Measurements from ENCODE around the gene CD300C.
"Not testable (repeated sequence)": the region's sequence is repeated elsewhere in the genome, so short reads cannot be mapped to it uniquely, and the experiment has no call there.

Gene CD300C

GRCh38 chr17:74574489-74575142, 28.7 kb upstream of the CD300C start:
- Histone ChIP-seq H3K4me2 (no peak overlapping the region), H3K27ac (no peak overlapping the region), H3K27me3 (no peaks in the 10 kb centered on the region), H3K9ac (no peak overlapping the region), H4K20me1 (no peaks in the 10 kb centered on the region), H3K9me3 (no peaks in the 10 kb centered on the region), H3K4me3 (no peak overlapping the region), H3K36me3 (no peaks in the 10 kb centered on the region), H3K4me1 (peaks cover 7% of the 10 kb centered on the region)
- no peak for TF ChIP-seq Cebpa-rat (IDR thresholded peaks at IDR 0.05)

GRCh38 chr17:74573635-74574034, 27.7 kb upstream of the CD300C start:
- H3K9ac ChIP-seq, H3K27ac ChIP-seq, H3K36me3 ChIP-seq, H3K4me1 ChIP-seq, H3K4me3 ChIP-seq, H3K9me3 ChIP-seq, H4K20me1 ChIP-seq, H3K27me3 ChIP-seq, H3K4me2 ChIP-seq: not testable (repeated sequence)

DNA sequence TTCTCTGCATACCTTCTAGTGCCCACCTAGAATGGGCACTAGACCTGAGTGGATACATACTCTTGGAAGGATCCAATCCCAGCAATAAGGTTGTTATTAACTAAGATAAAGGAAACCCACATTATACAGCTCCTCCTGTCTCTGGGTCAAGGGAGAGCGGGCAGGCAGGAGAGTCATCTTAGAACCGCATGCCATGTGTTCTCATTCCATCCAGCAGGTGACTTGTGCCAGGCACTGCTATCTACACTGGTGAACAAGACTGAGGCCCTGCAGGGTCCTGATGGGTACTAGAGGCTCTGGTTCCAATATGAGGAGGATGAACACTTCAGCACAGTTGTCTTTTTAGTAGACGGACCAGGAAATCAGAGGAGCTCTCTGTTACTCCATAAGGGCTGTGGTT, 27.3 kb upstream of the CD300C start:
- no peaks in the 10 kb centered on the region for H3K4me1 ChIP-seq
- no peak for TF ChIP-seq Cebpa-rat (IDR thresholded peaks at IDR 0.05)
- no peaks in the 10 kb centered on the region for H4K20me1 ChIP-seq
- H3K4me3 ChIP-seq: no peak overlapping the region
- H3K27ac ChIP-seq: no peak overlapping the region
- no peak overlapping the region for H3K9ac ChIP-seq
- H3K4me2 ChIP-seq: no peak overlapping the region
- H3K36me3 ChIP-seq: no peaks in the 10 kb centered on the region
- H3K27me3 ChIP-seq: no peaks in the 10 kb centered on the region
- no peaks in the 10 kb centered on the region for H3K9me3 ChIP-seq

GRCh38 chr17:74571621-74572270, 25.8 kb upstream of the CD300C start:
- Histone ChIP-seq H3K9ac (no peak overlapping the region), H4K20me1 (no peaks in the 10 kb centered on the region), H3K27ac (no peak overlapping the region), H3K27me3 (no peaks in the 10 kb centered on the region), H3K36me3 (no peaks in the 10 kb centered on the region), H3K4me3 (no peak overlapping the region), H3K4me1 (no peaks in the 10 kb centered on the region), H3K4me2 (no peak overlapping the region), H3K9me3 (no peaks in the 10 kb centered on the region)
- TF ChIP-seq Cebpa-rat (IDR thresholded peaks at IDR 0.05): no peak

GRCh38 chr17:74569020-74570003, 23.4 kb upstream of the CD300C start:
- Histone ChIP-seq H3K9ac (no peak overlapping the region), H3K27ac (no peak overlapping the region), H3K4me2 (no peak overlapping the region), H3K4me1 (no peaks in the 10 kb centered on the region), H4K20me1 (no peaks in the 10 kb centered on the region), H3K27me3 (no peaks in the 10 kb centered on the region), H3K36me3 (no peaks in the 10 kb centered on the region), H3K4me3 (no peak overlapping the region), H3K9me3 (no peaks in the 10 kb centered on the region)
- no peak for TF ChIP-seq Cebpa-rat (IDR thresholded peaks at IDR 0.05)

GRCh38 chr17:74568106-74568873, 22.4 kb upstream of the CD300C start:
- no peak for TF ChIP-seq Cebpa-rat (IDR thresholded peaks at IDR 0.05)
- H4K20me1 ChIP-seq: no peaks in the 10 kb centered on the region
- H3K4me2 ChIP-seq: no peak overlapping the region
- H3K27me3 ChIP-seq: no peaks in the 10 kb centered on the region
- no peaks in the 10 kb centered on the region for H3K4me1 ChIP-seq
- H3K9me3 ChIP-seq: no peaks in the 10 kb centered on the region
- H3K27ac ChIP-seq: no peak overlapping the region
- no peaks in the 10 kb centered on the region for H3K36me3 ChIP-seq
- H3K9ac ChIP-seq: no peak overlapping the region
- no peak overlapping the region for H3K4me3 ChIP-seq

- H3K4me2 ChIP-seq: no peak within 1 kb of the TSS
- no peak within 1 kb of the TSS for H3K4me3 ChIP-seq
- no peaks in the 10 kb centered on the region for H3K36me3 ChIP-seq
- TF ChIP-seq Cebpa-rat (IDR thresholded peaks at IDR 0.05): no peak
- no peak within 1 kb of the TSS for H3K9ac ChIP-seq
- H3K9me3 ChIP-seq: no peaks in the 10 kb centered on the region
- H3K4me1 ChIP-seq: no peaks in the 10 kb centered on the region
- no peaks in the 10 kb centered on the region for H4K20me1 ChIP-seq
- no peak within 1 kb of the TSS for H3K27ac ChIP-seq
- no peaks in the 10 kb centered on the region for H3K27me3 ChIP-seq
Measured at GRCh38 chr17:74567397-74567796, 21.5 kb upstream of the CD300C start, which contains the start of gene CD300H. CD300H (minus strand) TSS chr17:74567509.

- no peak overlapping the region for H3K4me3 ChIP-seq
- H3K36me3 ChIP-seq: no peaks in the 10 kb centered on the region
- H3K9me3 ChIP-seq: no peaks in the 10 kb centered on the region
- H4K20me1 ChIP-seq: no peaks in the 10 kb centered on the region
- TF ChIP-seq Cebpa-rat (IDR thresholded peaks at IDR 0.05): no peak
- H3K27me3 ChIP-seq: no peaks in the 10 kb centered on the region
- H3K4me1 ChIP-seq: no peaks in the 10 kb centered on the region
- H3K4me2 ChIP-seq: no peak overlapping the region
- H3K27ac ChIP-seq: no peak overlapping the region
- H3K9ac ChIP-seq: no peak overlapping the region
Measured at GRCh38 chr17:74566132-74566753, 20.3 kb upstream of the CD300C start.

- TF ChIP-seq Cebpa-rat (IDR thresholded peaks at IDR 0.05): no peak
- H3K36me3 ChIP-seq: no peaks in the 10 kb centered on the region
Measured at GRCh38 chr17:74565126-74565525, 19.2 kb upstream of the CD300C start.

More at GRCh38 chr17:74565126-74565525, 19.2 kb upstream of the CD300C start:
- Histone ChIP-seq H3K27ac (no peak overlapping the region), H3K9me3 (no peaks in the 10 kb centered on the region), H3K4me1 (no peaks in the 10 kb centered on the region), H3K27me3 (no peaks in the 10 kb centered on the region), H4K20me1 (no peaks in the 10 kb centered on the region), H3K9ac (no peak overlapping the region), H3K4me2 (no peak overlapping the region), H3K4me3 (no peak overlapping the region)
